ENCODE results near the gene FGF4. TPM values are rescaled to one million over a fixed set of nuclear protein-coding genes. Genes with fewer than 3 reads are reported as not detected.

FGF4 gene
- total RNA-seq, 1 experiment from 2014 or later = not detected

DNA sequence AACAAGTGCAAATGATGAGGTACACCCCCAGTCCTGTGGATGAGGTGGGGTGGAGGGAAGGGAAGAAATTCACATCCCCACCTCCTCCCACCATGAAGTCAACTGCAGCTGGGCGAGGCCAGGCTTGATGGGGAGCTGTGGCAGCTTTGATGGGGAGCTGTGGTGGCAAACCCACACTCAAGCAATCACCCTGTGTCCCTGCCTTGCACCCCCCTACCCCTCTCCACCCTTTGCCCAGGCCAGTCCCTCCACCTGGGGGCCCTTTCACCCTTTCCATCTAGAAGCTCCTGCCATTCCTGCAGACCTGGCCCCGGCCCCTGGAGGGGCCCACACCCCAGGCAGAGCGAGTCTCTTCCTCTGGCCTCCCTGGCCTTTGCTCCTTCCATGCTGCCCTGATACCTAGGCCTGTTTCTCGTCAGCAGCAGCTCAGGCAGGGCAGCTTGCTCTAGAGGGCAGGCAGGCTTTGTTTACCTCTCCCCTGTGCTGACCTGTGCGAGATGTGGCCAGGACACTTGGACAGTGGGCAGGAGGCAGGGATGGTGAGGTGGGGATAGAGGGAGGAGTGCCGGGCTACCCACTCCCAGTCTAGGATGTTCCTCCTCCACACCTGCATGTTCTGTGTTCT, 48.6 kb upstream of the FGF4 start:
- intact Hi-C loops (cut with micrococcal nuclease) = no loop called here
- H3K27ac ChIP-seq (ENCODE audit: low read depth, low read length) = no peak overlapping the region
- no peaks in the 10 kb centered on the region for H3K36me3 ChIP-seq (ENCODE audit: control insufficient read depth in 1 of 2, insufficient read depth in 2 of 2, low read length in 2 of 2)
- peaks cover 13 to 33% of the 10 kb centered on the region in 2 experiments for H3K4me1 ChIP-seq (ENCODE audit: control insufficient read depth in 1 of 2, insufficient read depth in 2 of 2, low read length in 2 of 2)
- POLR2A ChIA-PET = no interaction called here
- H2AFZ ChIP-seq (ENCODE audit: low read depth, low read length, poor library complexity, severe bottlenecking) = no peak overlapping the region
- H3K79me2 ChIP-seq (ENCODE audit: insufficient read depth, low read length) = no peaks in the 10 kb centered on the region
- H3K9me2 ChIP-seq (ENCODE audit: insufficient read depth) = no peaks in the 10 kb centered on the region
- no peak overlapping the region for H3K4me3 ChIP-seq (replicated peaks in 1 of 2; ENCODE audit: low read depth in 1 of 2, low read length in 2 of 2)
- no peak overlapping the region for H3K9ac ChIP-seq (ENCODE audit: low read length)
- CTCF ChIA-PET = no interaction called here
- H3K4me2 ChIP-seq (ENCODE audit: low read length) = no peak overlapping the region
- TF ChIP-seq, protein P1, sequence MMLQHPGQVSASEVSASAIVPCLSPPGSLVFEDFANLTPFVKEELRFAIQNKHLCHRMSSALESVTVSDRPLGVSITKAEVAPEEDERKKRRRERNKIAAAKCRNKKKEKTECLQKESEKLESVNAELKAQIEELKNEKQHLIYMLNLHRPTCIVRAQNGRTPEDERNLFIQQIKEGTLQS (IDR thresholded peaks at IDR 0.05) = no peak
- TF ChIP-seq ELF1 (IDR thresholded peaks at IDR 0.05; ENCODE audit: borderline replicate concordance, low read depth) (no peak), EZH2 (IDR thresholded peaks at IDR 0.05) (no peak), CBX3 (IDR thresholded peaks at IDR 0.05; ENCODE audit: low read depth) (no peak), ZNF274 (IDR thresholded peaks at IDR 0.05; ENCODE audit: low read depth, low read length) (no peak), JUND (IDR thresholded peaks at IDR 0.05) (no peak), EGR1 (IDR thresholded peaks at IDR 0.05; ENCODE audit: low read depth) (no peak), SRF (IDR thresholded peaks at IDR 0.05; ENCODE audit: low read depth) (no peak), RAD21 (IDR thresholded peaks at IDR 0.05; ENCODE audit: low read depth) (no peak), ZFX (IDR thresholded peaks at IDR 0.05) (no peak), SIN3A (IDR thresholded peaks at IDR 0.05; ENCODE audit: low read depth) (no peak)
- TF ChIP-seq, protein P2, sequence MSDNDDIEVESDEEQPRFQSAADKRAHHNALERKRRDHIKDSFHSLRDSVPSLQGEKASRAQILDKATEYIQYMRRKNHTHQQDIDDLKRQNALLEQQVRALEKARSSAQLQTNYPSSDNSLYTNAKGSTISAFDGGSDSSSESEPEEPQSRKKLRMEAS (IDR thresholded peaks at IDR 0.05) = no peak
- TF ChIP-seq, protein P3, sequence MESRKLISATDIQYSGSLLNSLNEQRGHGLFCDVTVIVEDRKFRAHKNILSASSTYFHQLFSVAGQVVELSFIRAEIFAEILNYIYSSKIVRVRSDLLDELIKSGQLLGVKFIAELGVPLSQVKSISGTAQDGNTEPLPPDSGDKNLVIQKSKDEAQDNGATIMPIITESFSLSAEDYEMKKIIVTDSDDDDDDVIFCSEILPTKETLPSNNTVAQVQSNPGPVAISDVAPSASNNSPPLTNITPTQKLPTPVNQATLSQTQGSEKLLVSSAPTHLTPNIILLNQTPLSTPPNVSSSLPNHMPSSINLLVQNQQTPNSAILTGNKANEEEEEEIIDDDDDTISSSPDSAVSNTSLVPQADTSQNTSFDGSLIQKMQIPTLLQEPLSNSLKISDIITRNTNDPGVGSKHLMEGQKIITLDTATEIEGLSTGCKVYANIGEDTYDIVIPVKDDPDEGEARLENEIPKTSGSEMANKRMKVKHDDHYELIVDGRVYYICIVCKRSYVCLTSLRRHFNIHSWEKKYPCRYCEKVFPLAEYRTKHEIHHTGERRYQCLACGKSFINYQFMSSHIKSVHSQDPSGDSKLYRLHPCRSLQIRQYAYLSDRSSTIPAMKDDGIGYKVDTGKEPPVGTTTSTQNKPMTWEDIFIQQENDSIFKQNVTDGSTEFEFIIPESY (IDR thresholded peaks at IDR 0.05; ENCODE audit: extremely low read depth, insufficient replicate concordance, low read length) = no peak
- TF ChIP-seq, protein P4, sequence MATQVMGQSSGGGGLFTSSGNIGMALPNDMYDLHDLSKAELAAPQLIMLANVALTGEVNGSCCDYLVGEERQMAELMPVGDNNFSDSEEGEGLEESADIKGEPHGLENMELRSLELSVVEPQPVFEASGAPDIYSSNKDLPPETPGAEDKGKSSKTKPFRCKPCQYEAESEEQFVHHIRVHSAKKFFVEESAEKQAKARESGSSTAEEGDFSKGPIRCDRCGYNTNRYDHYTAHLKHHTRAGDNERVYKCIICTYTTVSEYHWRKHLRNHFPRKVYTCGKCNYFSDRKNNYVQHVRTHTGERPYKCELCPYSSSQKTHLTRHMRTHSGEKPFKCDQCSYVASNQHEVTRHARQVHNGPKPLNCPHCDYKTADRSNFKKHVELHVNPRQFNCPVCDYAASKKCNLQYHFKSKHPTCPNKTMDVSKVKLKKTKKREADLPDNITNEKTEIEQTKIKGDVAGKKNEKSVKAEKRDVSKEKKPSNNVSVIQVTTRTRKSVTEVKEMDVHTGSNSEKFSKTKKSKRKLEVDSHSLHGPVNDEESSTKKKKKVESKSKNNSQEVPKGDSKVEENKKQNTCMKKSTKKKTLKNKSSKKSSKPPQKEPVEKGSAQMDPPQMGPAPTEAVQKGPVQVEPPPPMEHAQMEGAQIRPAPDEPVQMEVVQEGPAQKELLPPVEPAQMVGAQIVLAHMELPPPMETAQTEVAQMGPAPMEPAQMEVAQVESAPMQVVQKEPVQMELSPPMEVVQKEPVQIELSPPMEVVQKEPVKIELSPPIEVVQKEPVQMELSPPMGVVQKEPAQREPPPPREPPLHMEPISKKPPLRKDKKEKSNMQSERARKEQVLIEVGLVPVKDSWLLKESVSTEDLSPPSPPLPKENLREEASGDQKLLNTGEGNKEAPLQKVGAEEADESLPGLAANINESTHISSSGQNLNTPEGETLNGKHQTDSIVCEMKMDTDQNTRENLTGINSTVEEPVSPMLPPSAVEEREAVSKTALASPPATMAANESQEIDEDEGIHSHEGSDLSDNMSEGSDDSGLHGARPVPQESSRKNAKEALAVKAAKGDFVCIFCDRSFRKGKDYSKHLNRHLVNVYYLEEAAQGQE (IDR thresholded peaks at IDR 0.05; ENCODE audit: low read depth) = no peak
- no peak for ATAC-seq
- BruUV-seq (replicated peaks) = no TSS peak
- H4K20me1 ChIP-seq (ENCODE audit: insufficient read depth) = no peaks in the 10 kb centered on the region
- RAD21 ChIA-PET (ENCODE audit: low non-redundant PET in 1 of 2, low total read pairs in 2 of 2, uncharacterized antibody in 2 of 2, unreplicated experiment in 2 of 2) = no interaction called here
- H3K9me3 ChIP-seq (ENCODE audit: control insufficient read depth in 1 of 2, insufficient read depth in 1 of 2, low read depth in 1 of 2, low read length in 2 of 2) = no peaks in the 10 kb centered on the region
- DNase-seq (ENCODE audit: low read depth, low spot score) = no peak
- no peaks in the 10 kb centered on the region; the same call in 1 of the 2 replicates for H3K27me3 ChIP-seq (ENCODE audit: insufficient read depth, low read length)

Data from HCT116 (cell line).